Stimulated activated effector memory CD8-positive, alpha-beta T cell treated with anti-CD3 and anti-CD28 coated beads, Interleukin-12 subunit alpha, Interleukin-12 subunit beta, amount 100 ng/mL, for 72 hours (primary cell): ENCODE results near the gene HSH2D.
A peak's percentile ranks its signal among the peaks of the same experiment; 100 is the strongest.
"Not testable (repeated sequence)": the region's sequence is repeated elsewhere in the genome, so short reads cannot be mapped to it uniquely, and the experiment has no call there.

Experiments
- ATAC-seq: fragments of 150-1000 bp; cut with Tn5 transposase; 2 replicates; pipeline ENCODE4 v1.10.0; 2021
- DNase-seq, 2 donors: peaks; one replicate each; pipeline ENCODE4 v3.0.0; 2021 to 2022; ENCODE audit warnings: low spot score in 2 of 2
- H3K27ac Mint-ChIP-seq: one replicate; pipeline ENCODE4 v1.8.0; 2022; ENCODE audit warnings: mild to moderate bottlenecking, mixed read lengths
- H3K36me3 Mint-ChIP-seq: one replicate; pipeline ENCODE4 v1.8.0; 2022; ENCODE audit warnings: mild to moderate bottlenecking, mixed read lengths
- H3K4me1 Mint-ChIP-seq: one replicate; pipeline ENCODE4 v1.8.0; 2022; ENCODE audit warnings: mixed read lengths
- H3K4me3 Mint-ChIP-seq: one replicate; pipeline ENCODE4 v1.8.0; 2022; ENCODE audit warnings: mild to moderate bottlenecking, mixed read lengths
- H3K9me3 Mint-ChIP-seq: one replicate; pipeline ENCODE4 v1.8.0; 2022; ENCODE audit warnings: mixed read lengths

The HSH2D gene

GRCh38 chr19:16160445-16160942, 17.0 kb downstream of the HSH2D start:
- DNase-seq, result no peak
- Mint-ChIP-seq H3K27ac (no peak overlapping the region), H3K4me3 (peak overlapping the region; percentile 35), H3K36me3 (peaks cover 29% of the 10 kb centered on the region), H3K9me3 (no peaks in the 10 kb centered on the region), H3K4me1 (peaks cover 17% of the 10 kb centered on the region)
- ATAC-seq, result peak; percentile 49

- ATAC-seq (peak; percentile 83), DNase-seq (no peak)
- H3K4me3 Mint-ChIP-seq, result peak overlapping the region; percentile 35
- H3K9me3 Mint-ChIP-seq, result no peaks in the 10 kb centered on the region
- peaks cover 11% of the 10 kb centered on the region for H3K4me1 Mint-ChIP-seq
- H3K27ac Mint-ChIP-seq, result no peak overlapping the region
- peaks cover 23% of the 10 kb centered on the region for H3K36me3 Mint-ChIP-seq
These were observed 17.6 kb downstream of the HSH2D start for GRCh38 chr19:16160943-16161560.

DNA sequence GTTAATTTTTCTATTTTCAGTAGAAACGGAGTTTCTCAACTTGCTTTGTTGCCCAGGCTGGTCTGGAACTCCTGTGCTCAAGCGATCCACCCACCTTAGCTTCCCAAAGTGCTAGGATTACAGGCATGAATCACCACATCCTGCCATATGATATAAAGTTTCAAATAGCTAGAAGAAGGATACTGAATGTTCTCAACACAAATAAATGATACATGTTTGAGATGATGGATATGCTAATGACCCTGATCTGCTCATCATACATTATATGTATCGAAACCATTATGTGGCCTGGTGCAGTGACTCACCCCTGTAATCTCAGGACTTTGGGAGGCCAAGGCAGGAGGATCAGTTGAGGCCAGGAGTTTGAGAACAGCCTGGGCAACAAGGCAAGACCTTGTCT, 18.4 kb downstream of the HSH2D start:
- no peaks in the 10 kb centered on the region for H3K9me3 Mint-ChIP-seq
- peak; percentile 43 for ATAC-seq
- no peak overlapping the region for H3K27ac Mint-ChIP-seq
- peaks cover 11% of the 10 kb centered on the region for H3K4me1 Mint-ChIP-seq
- no peak for DNase-seq
- H3K36me3 Mint-ChIP-seq, result peaks cover 15% of the 10 kb centered on the region
- no peak overlapping the region for H3K4me3 Mint-ChIP-seq

- Mint-ChIP-seq H3K4me3 (no peak overlapping the region), H3K27ac (no peak overlapping the region), H3K9me3 (no peaks in the 10 kb centered on the region), H3K36me3 (no peaks in the 10 kb centered on the region), H3K4me1 (peaks cover 27% of the 10 kb centered on the region)
- ATAC-seq (no peak), DNase-seq (no peak)
These were observed 20.9 kb downstream of the HSH2D start for GRCh38 chr19:16164222-16164890.

DNA sequence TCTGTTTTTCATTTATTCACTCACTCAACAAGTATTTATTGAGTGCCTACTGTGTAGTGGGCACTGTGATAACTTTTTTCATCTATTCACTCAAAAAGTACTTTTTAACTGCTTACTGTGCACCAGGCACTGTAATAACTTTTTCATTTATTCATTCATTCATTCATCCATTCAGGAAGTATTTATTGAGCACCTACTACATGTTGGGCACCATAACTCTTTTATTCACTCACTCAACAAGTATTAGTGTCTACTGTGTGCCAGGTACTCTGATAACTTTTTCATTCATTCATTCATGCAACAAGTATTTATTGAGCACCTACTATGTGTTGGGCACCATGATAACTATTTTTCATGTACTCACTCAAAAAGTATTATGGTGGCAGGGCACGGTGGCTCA, 22.9 kb downstream of the HSH2D start:
- Mint-ChIP-seq H3K36me3 (no peaks in the 10 kb centered on the region), H3K9me3 (no peaks in the 10 kb centered on the region), H3K4me1 (peaks cover 16% of the 10 kb centered on the region), H3K4me3 (no peak overlapping the region), H3K27ac (no peak overlapping the region)
- DNase-seq (no peak), ATAC-seq (no peak)

DNA sequence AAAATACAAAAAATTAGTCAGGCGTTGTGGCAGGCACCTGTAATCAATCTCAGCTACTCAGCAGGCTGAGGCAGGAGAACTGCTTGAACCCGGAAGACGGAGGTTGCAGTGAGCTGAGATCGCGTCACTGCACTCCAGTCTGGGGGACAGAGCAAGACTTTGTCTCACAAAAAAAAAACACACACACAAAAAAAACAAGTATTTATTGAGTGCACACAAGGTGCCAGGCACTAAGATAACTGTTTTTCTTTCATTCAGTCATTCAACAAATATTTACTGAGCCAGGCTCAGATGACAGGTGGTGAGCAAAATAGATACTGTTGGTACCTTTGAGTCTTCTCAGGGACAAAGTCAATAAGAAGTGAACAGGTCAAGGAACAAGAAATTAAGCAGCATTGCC, 23.6 kb downstream of the HSH2D start:
- Mint-ChIP-seq H3K9me3 (no peaks in the 10 kb centered on the region), H3K4me1 (peaks cover 16% of the 10 kb centered on the region), H3K4me3 (no peak overlapping the region), H3K27ac (no peak overlapping the region), H3K36me3 (no peaks in the 10 kb centered on the region)
- DNase-seq, result no peak
- no peak for ATAC-seq

DNA sequence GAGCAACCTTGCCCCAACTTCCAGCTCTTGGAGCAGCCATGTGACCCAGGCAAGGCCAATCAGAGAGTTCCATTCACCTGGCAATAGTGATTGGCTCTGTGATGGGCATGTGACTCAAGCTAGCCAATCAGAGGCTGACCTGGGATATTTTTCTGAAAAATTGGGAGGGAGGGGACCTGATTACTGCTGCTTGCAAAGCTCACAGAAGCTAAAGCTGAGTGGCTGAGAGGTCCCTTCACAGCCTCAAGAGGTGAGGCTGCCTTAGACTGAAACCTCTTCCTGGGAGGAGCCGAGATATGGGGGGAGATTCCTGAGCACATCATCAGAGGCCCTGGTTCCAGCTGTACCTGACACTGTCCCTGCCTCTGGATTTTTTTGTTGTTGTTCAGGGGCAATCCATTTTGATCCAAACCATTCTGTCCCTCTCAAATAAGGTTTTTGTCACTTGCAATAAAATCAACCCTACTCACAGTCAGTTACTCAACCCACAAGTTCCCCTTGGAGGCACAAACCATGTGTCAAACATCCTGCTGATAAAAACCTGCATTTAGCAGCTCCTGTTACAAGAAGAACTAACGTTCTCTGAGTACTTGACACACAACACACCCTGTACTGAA, 25.1 kb downstream of the HSH2D start:
- H3K9me3 Mint-ChIP-seq, result no peaks in the 10 kb centered on the region

DNA sequence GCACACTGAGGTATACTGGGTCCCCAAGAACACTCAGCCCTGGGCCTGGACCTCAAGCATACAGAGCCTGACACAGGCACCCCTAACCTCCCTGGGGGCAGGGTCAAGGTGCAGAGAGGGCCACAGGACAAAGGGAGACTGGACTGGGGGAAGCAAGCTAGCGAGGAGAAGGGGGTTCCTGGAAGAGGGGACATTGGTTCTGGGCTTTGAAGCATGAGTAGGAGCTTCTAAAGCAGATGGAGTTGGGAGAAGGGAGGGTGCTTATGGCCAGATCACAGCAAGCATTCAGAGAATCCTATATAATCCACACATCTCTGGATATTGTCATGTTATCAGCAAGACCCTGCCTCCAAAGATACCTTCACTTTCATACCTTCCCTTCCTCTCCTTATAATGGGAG, 26.6 kb downstream of the HSH2D start:
- Mint-ChIP-seq H3K4me3 (no peak overlapping the region), H3K9me3 (no peaks in the 10 kb centered on the region), H3K27ac (peak overlapping the region; percentile 65), H3K4me1 (peaks cover 31% of the 10 kb centered on the region), H3K36me3 (no peaks in the 10 kb centered on the region)
- ATAC-seq (no peak), DNase-seq (no peak)

More for the DNA sequence above, 25.1 kb downstream of the HSH2D start:
- ATAC-seq, result peak; percentile 67
- H3K36me3 Mint-ChIP-seq, result no peaks in the 10 kb centered on the region
- no peak for DNase-seq
- peaks cover 29% of the 10 kb centered on the region for H3K4me1 Mint-ChIP-seq
- H3K4me3 Mint-ChIP-seq, result no peak overlapping the region
- peak overlapping the region; percentile 78 for H3K27ac Mint-ChIP-seq

DNA sequence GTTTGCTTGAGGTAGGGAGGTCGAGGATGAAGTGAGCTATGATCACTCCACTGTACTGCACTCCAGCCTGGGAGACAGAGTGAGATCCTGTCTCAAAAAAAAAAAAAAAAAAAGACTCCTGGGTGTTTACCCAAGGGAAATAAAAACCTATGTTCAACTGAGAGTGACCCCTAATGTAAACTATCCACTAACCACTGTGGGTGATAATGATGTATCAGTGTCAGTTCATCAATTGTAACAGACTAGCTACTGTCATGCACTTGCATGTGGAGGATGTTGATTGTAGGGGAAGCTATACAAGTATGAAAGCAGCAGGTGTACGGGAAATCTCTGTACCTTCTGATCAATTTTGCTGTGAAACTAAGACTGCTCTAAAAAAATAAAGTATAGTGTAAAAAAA, 32.5 kb downstream of the HSH2D start:
- DNase-seq (no peak), ATAC-seq (no peak)
- Mint-ChIP-seq H3K9me3 (no peaks in the 10 kb centered on the region), H3K4me1 (peaks cover 15% of the 10 kb centered on the region), H3K36me3 (no peaks in the 10 kb centered on the region), H3K27ac (no peak overlapping the region), H3K4me3 (no peak overlapping the region)

- not testable (repeated sequence) for H3K36me3 Mint-ChIP-seq, H3K27ac Mint-ChIP-seq, DNase-seq, H3K4me1 Mint-ChIP-seq, ATAC-seq, H3K9me3 Mint-ChIP-seq, H3K4me3 Mint-ChIP-seq
These were observed 35.4 kb downstream of the HSH2D start for GRCh38 chr19:16178866-16179265.

DNA sequence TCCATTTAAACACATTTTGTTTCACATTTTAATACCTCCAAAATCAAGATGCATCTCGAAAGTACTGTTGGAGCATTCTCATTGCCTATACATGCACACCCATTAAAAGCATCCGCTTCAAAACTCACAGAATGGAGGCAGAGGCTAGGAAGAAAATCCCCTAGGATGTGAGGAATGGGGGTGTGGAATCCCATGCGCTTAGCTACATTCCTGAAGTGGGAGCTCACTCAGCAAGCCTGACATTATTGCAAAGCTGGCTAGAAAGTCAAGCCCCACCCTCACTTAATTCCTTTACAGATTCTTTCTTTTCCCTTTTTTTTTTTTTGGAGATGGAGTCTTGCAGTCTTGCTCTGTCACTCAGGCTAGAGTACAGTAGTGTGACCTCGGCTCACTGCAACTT, 37.1 kb downstream of the HSH2D start:
- H3K9me3 Mint-ChIP-seq, result no peaks in the 10 kb centered on the region

DNA sequence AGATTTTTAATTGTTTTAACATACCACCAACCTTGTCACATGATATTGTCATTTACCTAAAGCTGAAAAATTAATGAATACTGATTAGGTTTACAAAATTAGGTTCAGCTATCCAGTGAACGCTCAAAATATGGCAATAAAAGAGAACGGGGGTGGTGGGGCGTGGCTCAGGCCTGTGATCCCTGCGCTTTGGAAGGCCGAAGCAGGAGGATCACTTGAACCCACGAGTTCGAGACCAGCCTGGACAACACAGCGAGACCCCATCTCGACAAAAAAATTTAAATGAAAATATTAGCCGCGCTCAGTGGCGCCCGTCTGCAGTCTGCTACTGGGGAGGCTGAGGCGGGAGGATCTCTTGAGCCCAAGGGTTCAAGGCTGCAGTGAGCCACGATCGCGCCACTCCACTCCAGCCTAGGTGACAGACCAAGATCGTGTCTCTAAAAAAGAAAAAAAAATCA, 41.2 kb downstream of the HSH2D start:
- ATAC-seq, result no peak
- H3K36me3 Mint-ChIP-seq, result peaks cover 50% of the 10 kb centered on the region
- no peaks in the 10 kb centered on the region for H3K9me3 Mint-ChIP-seq
- DNase-seq, result no peak
- H3K27ac Mint-ChIP-seq, result peak overlapping the region; percentile 100
- peak overlapping the region; percentile 100 for H3K4me3 Mint-ChIP-seq
- peaks cover 33% of the 10 kb centered on the region for H3K4me1 Mint-ChIP-seq

More for the DNA sequence above, 37.1 kb downstream of the HSH2D start:
- no peak overlapping the region for H3K4me3 Mint-ChIP-seq
- ATAC-seq, result no peak
- peaks cover 14% of the 10 kb centered on the region for H3K36me3 Mint-ChIP-seq
- DNase-seq, result no peak
- no peak overlapping the region for H3K27ac Mint-ChIP-seq
- peaks cover 9% of the 10 kb centered on the region for H3K4me1 Mint-ChIP-seq

DNA sequence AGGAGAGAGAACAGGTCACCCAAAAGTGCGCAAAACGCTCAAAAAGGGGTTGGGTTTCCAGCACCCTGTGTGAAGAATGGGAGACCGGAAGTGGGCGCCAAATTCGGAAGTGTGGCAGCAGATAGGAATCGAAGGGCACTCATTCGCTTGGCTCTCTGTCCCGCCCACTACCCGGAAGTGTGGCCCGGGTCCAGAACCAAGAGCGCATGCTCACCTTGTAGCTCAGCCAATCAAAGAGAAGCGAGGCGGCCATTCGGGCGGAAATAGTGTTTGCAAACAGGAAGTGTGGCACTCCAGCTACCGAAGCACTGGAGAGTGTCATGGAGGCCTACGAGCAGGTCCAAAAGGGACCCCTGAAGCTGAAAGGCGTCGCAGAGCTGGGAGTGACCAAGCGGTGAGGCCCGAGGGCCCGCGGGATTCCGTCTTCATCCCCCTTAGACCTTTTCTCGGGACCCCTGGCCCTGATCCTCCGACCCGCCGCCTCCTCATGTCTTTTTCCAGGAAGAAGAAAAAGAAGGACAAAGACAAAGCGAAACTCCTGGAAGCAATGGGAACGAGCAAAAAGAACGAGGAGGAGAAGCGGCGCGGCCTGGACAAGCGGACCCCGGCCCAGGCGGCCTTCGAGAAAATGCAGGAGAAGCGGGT, 41.8 kb downstream of the HSH2D start, which contains the start of gene FAM32A:
Gene FAM32A (plus strand): TSS at position 288 of the 645 bp plus-strand sequence. CDS start 33 bp downstream, at position 321.
- H3K36me3 Mint-ChIP-seq, result peaks cover 55% of the 10 kb centered on the region
- H3K27ac Mint-ChIP-seq, result peak within 1 kb of the TSS; percentile 100
- H3K9me3 Mint-ChIP-seq, result no peaks in the 10 kb centered on the region
- peak; percentile 89 to 100 for DNase-seq
- peak within 1 kb of the TSS; percentile 100 for H3K4me3 Mint-ChIP-seq
- peak; percentile 95 for ATAC-seq
- H3K4me1 Mint-ChIP-seq, result peaks cover 38% of the 10 kb centered on the region

GRCh38 chr19:16185768-16186123, 42.3 kb downstream of the HSH2D start:
- H3K9me3 Mint-ChIP-seq, result no peaks in the 10 kb centered on the region
- H3K4me1 Mint-ChIP-seq, result peaks cover 39% of the 10 kb centered on the region
- ATAC-seq (peak; percentile 60), DNase-seq (peak; percentile 27 to 77)
- H3K36me3 Mint-ChIP-seq, result peaks cover 60% of the 10 kb centered on the region
- H3K27ac Mint-ChIP-seq, result peak overlapping the region; percentile 100
- H3K4me3 Mint-ChIP-seq, result peak overlapping the region; percentile 100

GRCh38 chr19:16188521-16188920, 45.0 kb downstream of the HSH2D start:
- Mint-ChIP-seq H3K27ac (peak overlapping the region; percentile 51), H3K36me3 (peaks cover 83% of the 10 kb centered on the region), H3K4me3 (no peak overlapping the region), H3K4me1 (peaks cover 39% of the 10 kb centered on the region), H3K9me3 (no peaks in the 10 kb centered on the region)
- DNase-seq (no peak), ATAC-seq (no peak)
